ENCODE measurements around the gene TCF7L1. TPM values are rescaled to one million over a fixed set of nuclear protein-coding genes. Genes with fewer than 3 reads are reported as not detected.
A peak's percentile ranks its signal among the peaks of the same experiment; 100 is the strongest.

Gene TCF7L1
- total RNA-seq, 3 donors from 2014 or later: 1.3 to 22.9 (median 3.0) TPM

GRCh38 chr2:85255813-85256594 lies 122.8 kb downstream of the TCF7L1 start:
- DNase-seq (no peak), ATAC-seq (peak; percentile 30)
- no peaks in the 10 kb centered on the region for H3K4me1 ChIP-seq (ENCODE audit: low read depth)
- no peaks in the 10 kb centered on the region for H3K9me3 ChIP-seq
- no peaks in the 10 kb centered on the region for H3K36me3 ChIP-seq (ENCODE audit: low read depth)
- TF ChIP-seq, protein P1, sequence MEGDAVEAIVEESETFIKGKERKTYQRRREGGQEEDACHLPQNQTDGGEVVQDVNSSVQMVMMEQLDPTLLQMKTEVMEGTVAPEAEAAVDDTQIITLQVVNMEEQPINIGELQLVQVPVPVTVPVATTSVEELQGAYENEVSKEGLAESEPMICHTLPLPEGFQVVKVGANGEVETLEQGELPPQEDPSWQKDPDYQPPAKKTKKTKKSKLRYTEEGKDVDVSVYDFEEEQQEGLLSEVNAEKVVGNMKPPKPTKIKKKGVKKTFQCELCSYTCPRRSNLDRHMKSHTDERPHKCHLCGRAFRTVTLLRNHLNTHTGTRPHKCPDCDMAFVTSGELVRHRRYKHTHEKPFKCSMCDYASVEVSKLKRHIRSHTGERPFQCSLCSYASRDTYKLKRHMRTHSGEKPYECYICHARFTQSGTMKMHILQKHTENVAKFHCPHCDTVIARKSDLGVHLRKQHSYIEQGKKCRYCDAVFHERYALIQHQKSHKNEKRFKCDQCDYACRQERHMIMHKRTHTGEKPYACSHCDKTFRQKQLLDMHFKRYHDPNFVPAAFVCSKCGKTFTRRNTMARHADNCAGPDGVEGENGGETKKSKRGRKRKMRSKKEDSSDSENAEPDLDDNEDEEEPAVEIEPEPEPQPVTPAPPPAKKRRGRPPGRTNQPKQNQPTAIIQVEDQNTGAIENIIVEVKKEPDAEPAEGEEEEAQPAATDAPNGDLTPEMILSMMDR (IDR thresholded peaks at IDR 0.05): no peak
- intact Hi-C loops (cut with DNase I, micrococcal nuclease): no loop called here
- no peak overlapping the region for H3K4me3 ChIP-seq

DNA sequence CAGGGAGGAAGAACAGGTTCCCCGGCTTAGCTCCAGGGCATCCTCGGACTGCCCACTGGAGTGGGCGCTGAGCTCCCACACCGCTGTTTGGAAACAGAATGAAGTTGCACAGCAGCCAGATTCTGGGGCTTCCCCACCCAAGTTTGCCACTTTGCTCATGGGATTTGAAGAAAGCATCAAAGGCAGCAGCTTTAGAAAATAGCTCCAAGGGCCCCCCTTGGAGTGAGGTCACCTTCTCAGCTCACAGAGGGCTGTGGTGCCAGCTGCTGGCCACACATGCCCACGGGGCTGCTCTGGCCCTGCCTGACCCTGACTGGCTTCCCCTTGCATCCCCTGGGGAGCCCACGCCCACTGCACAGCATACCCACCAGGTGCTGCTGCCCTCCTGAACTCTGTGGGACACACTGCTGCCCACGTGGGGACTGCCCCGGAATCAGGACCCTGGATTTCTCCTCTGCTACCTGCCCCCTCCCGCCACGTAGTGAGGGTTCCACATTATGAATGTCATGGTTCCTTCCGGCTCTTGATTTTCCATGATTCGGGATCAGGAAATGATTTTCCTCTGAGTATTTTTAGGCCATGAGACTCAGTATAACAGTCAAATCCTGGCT lies 124.3 kb downstream of the TCF7L1 start:
- intact Hi-C loops (cut with DNase I, micrococcal nuclease): no loop called here
- ATAC-seq: no peak
- DNase-seq: no peak

GRCh38 chr2:85257970-85258605 lies 124.9 kb downstream of the TCF7L1 start:
- Histone ChIP-seq H3K4me1 (ENCODE audit: low read depth) (no peaks in the 10 kb centered on the region), H3K4me3 (no peak overlapping the region), H3K9me3 (no peaks in the 10 kb centered on the region), H3K36me3 (ENCODE audit: low read depth) (no peaks in the 10 kb centered on the region)
- TF ChIP-seq, protein P1 (IDR thresholded peaks at IDR 0.05): no peak
- intact Hi-C loops (cut with DNase I, micrococcal nuclease): no loop called here
- ATAC-seq (no peak), DNase-seq (no peak)

More for the DNA sequence above, 124.3 kb downstream of the TCF7L1 start:
- Histone ChIP-seq H3K36me3 (ENCODE audit: low read depth) (no peaks in the 10 kb centered on the region), H3K9me3 (no peaks in the 10 kb centered on the region), H3K4me3 (no peak overlapping the region), H3K4me1 (ENCODE audit: low read depth) (no peaks in the 10 kb centered on the region)
- TF ChIP-seq, protein P1 (IDR thresholded peaks at IDR 0.05): no peak

- Histone ChIP-seq H3K4me1 (ENCODE audit: low read depth) (no peaks in the 10 kb centered on the region), H3K9me3 (no peaks in the 10 kb centered on the region), H3K4me3 (no peak overlapping the region), H3K36me3 (ENCODE audit: low read depth) (no peaks in the 10 kb centered on the region)
- TF ChIP-seq, protein P1 (IDR thresholded peaks at IDR 0.05): no peak
- intact Hi-C loops (cut with DNase I, micrococcal nuclease): no loop called here
- DNase-seq (no peak), ATAC-seq (peak; percentile 30)
Observed at GRCh38 chr2:85259101-85259590, 126.0 kb downstream of the TCF7L1 start.

- no peaks in the 10 kb centered on the region for H3K9me3 ChIP-seq
- ATAC-seq: no peak
- intact Hi-C loops (cut with DNase I, micrococcal nuclease): no loop called here
- DNase-seq: no peak
- H3K36me3 ChIP-seq (ENCODE audit: low read depth): no peaks in the 10 kb centered on the region
- no peaks in the 10 kb centered on the region for H3K4me1 ChIP-seq (ENCODE audit: low read depth)
- no peak overlapping the region for H3K4me3 ChIP-seq
- TF ChIP-seq, protein P1 (IDR thresholded peaks at IDR 0.05): no peak
Observed at GRCh38 chr2:85259879-85260278, 126.7 kb downstream of the TCF7L1 start.
